ENCODE measurements around the gene CYBC1.

The CYBC1 gene

DNA sequence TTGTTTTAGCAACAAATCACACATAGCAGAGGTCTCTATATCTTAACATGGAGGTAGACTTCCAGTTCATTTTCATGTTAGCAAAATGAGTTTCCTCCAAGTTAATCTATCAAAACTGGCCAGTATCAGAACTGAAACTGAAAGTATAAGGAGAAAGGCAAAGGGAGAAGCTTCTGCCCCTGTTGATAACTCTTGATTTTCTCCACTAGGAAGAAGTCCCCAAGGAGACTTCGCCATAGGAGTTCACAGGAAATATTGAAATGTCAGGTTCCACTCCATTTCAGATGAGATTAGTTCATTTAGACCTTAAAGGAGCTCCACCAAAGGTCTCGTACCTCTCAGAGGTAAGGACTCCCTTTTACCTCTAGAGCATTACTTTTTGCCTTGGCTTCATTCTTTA lies 31.0 kb downstream of the CYBC1 start:
- TF ChIP-seq, protein P1, sequence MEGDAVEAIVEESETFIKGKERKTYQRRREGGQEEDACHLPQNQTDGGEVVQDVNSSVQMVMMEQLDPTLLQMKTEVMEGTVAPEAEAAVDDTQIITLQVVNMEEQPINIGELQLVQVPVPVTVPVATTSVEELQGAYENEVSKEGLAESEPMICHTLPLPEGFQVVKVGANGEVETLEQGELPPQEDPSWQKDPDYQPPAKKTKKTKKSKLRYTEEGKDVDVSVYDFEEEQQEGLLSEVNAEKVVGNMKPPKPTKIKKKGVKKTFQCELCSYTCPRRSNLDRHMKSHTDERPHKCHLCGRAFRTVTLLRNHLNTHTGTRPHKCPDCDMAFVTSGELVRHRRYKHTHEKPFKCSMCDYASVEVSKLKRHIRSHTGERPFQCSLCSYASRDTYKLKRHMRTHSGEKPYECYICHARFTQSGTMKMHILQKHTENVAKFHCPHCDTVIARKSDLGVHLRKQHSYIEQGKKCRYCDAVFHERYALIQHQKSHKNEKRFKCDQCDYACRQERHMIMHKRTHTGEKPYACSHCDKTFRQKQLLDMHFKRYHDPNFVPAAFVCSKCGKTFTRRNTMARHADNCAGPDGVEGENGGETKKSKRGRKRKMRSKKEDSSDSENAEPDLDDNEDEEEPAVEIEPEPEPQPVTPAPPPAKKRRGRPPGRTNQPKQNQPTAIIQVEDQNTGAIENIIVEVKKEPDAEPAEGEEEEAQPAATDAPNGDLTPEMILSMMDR (IDR thresholded peaks at IDR 0.05; ENCODE audit: low read length, missing control alignments), result no peak
- no peak for DNase-seq (ENCODE audit: low read depth)
- H3K4me3 ChIP-seq (replicated peaks; ENCODE audit: low read depth, low read length), result peak overlapping the region; percentile 79

DNA sequence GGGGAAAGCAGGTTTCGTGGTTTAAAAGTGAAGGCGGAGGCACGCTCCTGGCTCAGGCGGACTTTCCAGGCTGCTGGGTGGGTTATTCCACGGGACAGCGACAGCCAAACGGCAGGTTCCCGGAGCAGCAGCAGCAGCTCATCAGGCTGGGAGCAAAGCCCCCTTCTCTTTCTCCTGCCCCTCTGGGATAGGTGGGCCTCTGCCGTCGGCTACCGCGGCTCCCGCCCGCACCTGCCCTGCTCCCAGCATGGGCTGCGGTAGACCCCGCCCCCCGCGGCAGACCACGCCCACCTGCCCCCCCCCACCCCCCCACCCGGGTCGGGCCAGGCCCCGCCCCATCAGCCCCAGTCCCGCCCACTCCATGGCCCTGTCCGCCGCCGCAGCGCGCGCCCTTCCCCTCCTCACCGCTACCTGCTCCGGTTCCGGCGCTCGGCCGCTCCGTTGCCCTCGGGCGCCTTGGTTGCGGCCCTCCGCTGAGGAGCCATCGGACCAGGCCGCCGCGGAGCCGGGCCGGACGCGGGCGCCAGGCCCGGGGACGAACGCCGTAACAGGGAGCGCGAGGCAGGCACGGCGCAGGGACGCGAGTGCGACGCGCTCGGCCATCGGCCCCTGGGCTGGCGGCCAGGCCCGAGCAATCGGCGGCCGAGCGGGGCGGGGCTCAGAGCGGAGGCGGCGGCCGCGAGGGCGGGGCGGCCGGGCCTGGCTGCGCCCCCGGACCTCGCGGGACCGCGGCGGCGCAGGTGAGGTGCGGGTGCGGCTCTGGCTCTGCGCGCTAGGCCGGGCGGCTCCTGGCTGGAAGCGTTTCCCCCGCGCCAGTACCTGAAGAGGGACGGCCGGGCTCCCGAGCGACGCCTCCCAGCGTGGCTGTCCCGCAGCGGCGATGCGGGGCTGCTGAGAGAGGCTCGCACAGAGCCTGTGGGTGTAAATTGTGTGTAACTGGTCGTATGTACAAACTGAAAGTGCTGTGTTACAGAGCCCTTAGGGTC lies 32.3 kb downstream of the CYBC1 start, which contains the start of the genes HEXD and OGFOD3:
HEXD (plus strand) TSS at position 347 of the 986 bp plus-strand sequence. CDS start 1,453 bp downstream, outside the sequence.
OGFOD3 (minus strand) TSS at position 586 of the 986 bp plus-strand sequence; CDS start at position 485, 101 bp downstream.
- peak; percentile 78 for DNase-seq (ENCODE audit: low read depth)
- TF ChIP-seq, protein P1 (IDR thresholded peaks at IDR 0.05; ENCODE audit: low read length, missing control alignments), result no peak
- peak within 1 kb of the TSS; percentile 79 for H3K4me3 ChIP-seq (replicated peaks; ENCODE audit: low read depth, low read length)

DNA sequence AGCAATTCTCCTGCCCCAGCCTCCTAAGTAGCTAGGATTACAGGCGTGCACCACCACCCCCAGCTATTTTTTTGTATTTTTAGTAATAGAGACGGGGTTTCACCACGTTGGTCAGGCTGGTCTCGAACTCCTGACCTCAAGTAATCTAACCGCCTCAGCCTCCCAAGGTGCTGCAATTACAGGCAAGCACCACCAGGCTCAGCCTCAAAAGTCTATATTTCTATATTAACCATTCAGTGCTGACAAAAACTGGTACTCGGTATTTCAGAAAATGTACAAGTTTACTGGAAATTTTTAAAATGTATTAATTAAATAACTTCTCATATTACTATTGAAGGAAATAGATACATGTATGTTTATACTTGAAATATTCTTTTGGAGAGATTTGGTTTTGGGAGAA lies 33.8 kb downstream of the CYBC1 start:
- H3K4me3 ChIP-seq (replicated peaks; ENCODE audit: low read depth, low read length), result no peak overlapping the region
- no peak for DNase-seq (ENCODE audit: low read depth)
- TF ChIP-seq, protein P1 (IDR thresholded peaks at IDR 0.05; ENCODE audit: low read length, missing control alignments), result peak; percentile 17

- TF ChIP-seq, protein P1 (IDR thresholded peaks at IDR 0.05; ENCODE audit: low read length, missing control alignments), result no peak
- no peak for DNase-seq (ENCODE audit: low read depth)
These were observed 34.3 kb downstream of the CYBC1 start for GRCh38 chr17:82416264-82416663.

GRCh38 chr17:82415786-82416185 lies 34.8 kb downstream of the CYBC1 start:
- H3K4me3 ChIP-seq (replicated peaks; ENCODE audit: low read depth, low read length), result no peak overlapping the region
- no peak for DNase-seq (ENCODE audit: low read depth)
- TF ChIP-seq, protein P1 (IDR thresholded peaks at IDR 0.05; ENCODE audit: low read length, missing control alignments), result no peak

More at GRCh38 chr17:82416264-82416663, 34.3 kb downstream of the CYBC1 start:
- H3K4me3 ChIP-seq (replicated peaks; ENCODE audit: low read depth, low read length), result no peak overlapping the region

GRCh38 chr17:82415336-82415735 lies 35.2 kb downstream of the CYBC1 start:
- TF ChIP-seq, protein P1 (IDR thresholded peaks at IDR 0.05; ENCODE audit: low read length, missing control alignments), result no peak
- no peak overlapping the region for H3K4me3 ChIP-seq (replicated peaks; ENCODE audit: low read depth, low read length)
- DNase-seq (ENCODE audit: low read depth), result no peak

Data from fibroblast of pulmonary artery (primary cell).